Body of pancreas (tissue), 4 donors: Measurements from ENCODE around the gene PTPN14.

Experiments
- CTCF ChIP-seq, 7 experiments: fragments of 450-650 bp in 4 of 7; fragments of 200-600 bp in 3 of 7; sonication (generic) in 3 of 7; IDR thresholded peaks; one replicate each; pipeline ENCODE4 v1.5.1; 2016 to 2019; ENCODE audit warnings: antibody characterized with exemption in 7 of 7
- POLR2A ChIP-seq, 3 donors: fragments of 450-650 bp; IDR thresholded peaks; one replicate each; pipeline ENCODE4 v1.6.1; 2016; ENCODE audit warnings: antibody characterized with exemption in 3 of 3, mild to moderate bottlenecking in 2 of 3

- TF ChIP-seq CTCF (IDR thresholded peaks at IDR 0.05) (no peak), POLR2A (IDR thresholded peaks at IDR 0.05) (no peak)
These were observed 58.1 kb downstream of the PTPN14 start for GRCh38 chr1:214493126-214493796.
